H1 (cell line): ENCODE measurements around the gene GNG4. TPM values are rescaled to one million over a fixed set of nuclear protein-coding genes. Genes with fewer than 3 reads are reported as not detected.

Experiments used
- CTCF ChIA-PET: fragments of 300-600 bp; sonication (Branson Sonifier 250); formaldehyde crosslinking; loops from one replicate; lab custom pipeline; 2021; ENCODE audit not compliant: partially characterized antibody; lab: Charles Lee
- POLR2A ChIA-PET: fragments of 300-600 bp; sonication (Branson Sonifier 250); formaldehyde crosslinking; loops from one replicate; lab custom pipeline; 2021; ENCODE audit warnings: inconsistent platforms; ENCODE audit not compliant: partially characterized antibody; lab: Charles Lee
- DNase-seq, 2 experiments: peaks; one replicate each; pipeline versions ENCODE4 v3.0.0 to v3.0.0-alpha.2; 2010 to 2022; ENCODE audit warnings: low spot score in 2 of 2, low read depth in 1 of 2, mixed read lengths in 1 of 2
- FAIRE-seq: peaks from 2 replicates; lab custom pipeline; 2011; peaks lifted over from hg19 to GRCh38; lab: Jason Lieb, UNC
- H2AFZ ChIP-seq: 2 replicates; pipeline ENCODE4 v1.8.1; 2012; ENCODE audit warnings: low read length, inconsistent platforms
- H2AK5ac ChIP-seq: 2 replicates; pipeline ENCODE4 v1.6.1; 2013; ENCODE audit warnings: low read depth, low read length
- H2BK120ac ChIP-seq: replicated peaks from 2 replicates; pipeline ENCODE3; 2013; ENCODE audit warnings: low read depth, low read length, inconsistent platforms
- H2BK12ac ChIP-seq: 2 replicates; pipeline ENCODE4 v1.6.1; 2013; ENCODE audit warnings: low read depth, low read length
- H2BK15ac ChIP-seq: 2 replicates; pipeline ENCODE4 v1.6.1; 2013; ENCODE audit warnings: low read length
- H2BK20ac ChIP-seq: 2 replicates; pipeline ENCODE4 v1.6.1; 2013; ENCODE audit warnings: low read length
- H2BK5ac ChIP-seq: 2 replicates; pipeline ENCODE4 v1.6.1; 2013; ENCODE audit warnings: low read depth, low read length
- H3K14ac ChIP-seq: 2 replicates; pipeline ENCODE4 v1.6.1; 2013; ENCODE audit warnings: inconsistent platforms; ENCODE audit not compliant: insufficient read length
- H3K18ac ChIP-seq: 2 replicates; pipeline ENCODE4 v1.6.1; 2013; ENCODE audit warnings: low read length; ENCODE audit errors: extremely low read depth
- H3K23ac ChIP-seq: 2 replicates; pipeline ENCODE4 v1.6.1; 2013; ENCODE audit warnings: inconsistent platforms; ENCODE audit not compliant: insufficient read length
- H3K23me2 ChIP-seq: 2 replicates; pipeline ENCODE4 v1.6.1; 2013; ENCODE audit warnings: low read depth, low read length
- H3K27ac ChIP-seq: 2 replicates; pipeline ENCODE4 v1.6.1; 2011; ENCODE audit warnings: low read depth, low read length, inconsistent platforms
- H3K27me3 ChIP-seq, 4 experiments: replicated peaks in 1 of 4; 1 replicate in 1 of 4; 2 replicates in 3 of 4; pipeline versions ENCODE4 v1.6.1 to v1.8.1; 2011 to 2013; ENCODE audit warnings: low read length in 3 of 4, mild to moderate bottlenecking in 3 of 4, inconsistent platforms in 2 of 4, mixed read lengths in 2 of 4, moderate library complexity in 1 of 4; ENCODE audit not compliant: control insufficient read depth in 3 of 4, insufficient read depth in 3 of 4; ENCODE audit errors: extremely low read depth in 1 of 4
- H3K36me3 ChIP-seq, 4 experiments: 2 replicates each; pipeline versions ENCODE4 v1.6.1 to v1.8.1; 2011 to 2013; ENCODE audit warnings: mild to moderate bottlenecking in 4 of 4, low read length in 3 of 4, moderate library complexity in 2 of 4, control low read depth in 1 of 4, inconsistent platforms in 1 of 4; ENCODE audit not compliant: insufficient read depth in 4 of 4, control insufficient read depth in 2 of 4
- H3K4ac ChIP-seq: replicated peaks from 2 replicates; pipeline ENCODE3; 2013; ENCODE audit warnings: low read length, low read depth, mixed read lengths, inconsistent platforms; ENCODE audit not compliant: insufficient read length
- H3K4me1 ChIP-seq, 4 experiments: replicated peaks in 1 of 4; 1 replicate in 1 of 4; 2 replicates in 3 of 4; pipeline versions ENCODE4 v1.6.1 to v1.8.1; 2011 to 2013; ENCODE audit warnings: low read length in 3 of 4, inconsistent platforms in 2 of 4, mixed read lengths in 1 of 4; ENCODE audit not compliant: insufficient read depth in 4 of 4, control insufficient read depth in 3 of 4
- H3K4me2 ChIP-seq, 2 experiments: 2 replicates each; pipeline versions ENCODE4 v1.6.1 to v1.8.1; 2011 to 2013; ENCODE audit warnings: low read depth in 2 of 2, low read length in 2 of 2, control low read depth in 1 of 2, inconsistent platforms in 1 of 2, mild to moderate bottlenecking in 1 of 2; ENCODE audit not compliant: insufficient read depth in 1 of 2
- H3K4me3 ChIP-seq, 4 experiments: fragments of 200-600, 300-600 bp in 1 of 4; sonication (generic), shearing (Covaris generic), sonication (Bioruptor Twin) in 1 of 4; 2 replicates each; pipeline versions ENCODE4 v1.5.1 to v1.8.1; 2011 to 2016; ENCODE audit warnings: low read length in 4 of 4, low read depth in 3 of 4, control low read depth in 2 of 4, inconsistent platforms in 2 of 4, mild to moderate bottlenecking in 2 of 4, mixed read lengths in 1 of 4, moderate library complexity in 1 of 4; ENCODE audit not compliant: insufficient read depth in 2 of 4; ENCODE audit errors: extremely low read depth in 1 of 4
- H3K56ac ChIP-seq: replicated peaks from 2 replicates; pipeline ENCODE3; 2013; ENCODE audit warnings: low read depth, mild to moderate bottlenecking, mixed read lengths, low read length, inconsistent platforms; ENCODE audit not compliant: insufficient read length
- H3K79me1 ChIP-seq: 2 replicates; pipeline ENCODE4 v1.6.1; 2013; ENCODE audit warnings: low read depth, low read length, control low read depth
- H3K79me2 ChIP-seq, 2 experiments: 2 replicates each; pipeline versions ENCODE4 v1.6.1 to v1.8.1; 2012 to 2013; ENCODE audit warnings: low read length in 2 of 2, mild to moderate bottlenecking in 2 of 2, inconsistent platforms in 1 of 2; ENCODE audit not compliant: insufficient read depth in 2 of 2, control insufficient read depth in 1 of 2
- H3K9ac ChIP-seq, 4 experiments: replicated peaks in 1 of 4; 1 replicate in 1 of 4; 2 replicates in 3 of 4; pipeline versions ENCODE4 v1.6.1 to v1.8.1; 2011 to 2013; ENCODE audit warnings: low read depth in 3 of 4, low read length in 3 of 4, control low read depth in 2 of 4, mild to moderate bottlenecking in 2 of 4, moderate library complexity in 2 of 4, inconsistent platforms in 1 of 4; ENCODE audit errors: extremely low read depth in 1 of 4
- H3K9me3 ChIP-seq, 2 experiments: 2 replicates each; pipeline versions ENCODE4 v1.6.1 to v1.8.1; 2012 to 2013; ENCODE audit warnings: mild to moderate bottlenecking in 2 of 2, moderate library complexity in 2 of 2, control low read depth in 1 of 2, inconsistent platforms in 1 of 2, low read depth in 1 of 2, low read length in 1 of 2, mixed read lengths in 1 of 2; ENCODE audit not compliant: insufficient read depth in 2 of 2
- H4K20me1 ChIP-seq, 2 experiments: replicated peaks in 1 of 2; 2 replicates each; pipeline versions ENCODE3 to v1.8.1; 2011 to 2013; ENCODE audit warnings: inconsistent platforms in 2 of 2, low read length in 2 of 2, mild to moderate bottlenecking in 1 of 2; ENCODE audit not compliant: insufficient read depth in 2 of 2, control insufficient read depth in 1 of 2
- H4K5ac ChIP-seq: 2 replicates; pipeline ENCODE4 v1.6.1; 2013; ENCODE audit warnings: low read length, low read depth, mixed read lengths, inconsistent platforms; ENCODE audit not compliant: insufficient read length
- H4K8ac ChIP-seq: 2 replicates; pipeline ENCODE4 v1.8.0; 2013; ENCODE audit warnings: mild to moderate bottlenecking, moderate library complexity, low read length, inconsistent platforms; ENCODE audit not compliant: insufficient read depth; ENCODE audit errors: extremely low read depth
- H4K91ac ChIP-seq: replicated peaks from 2 replicates; pipeline ENCODE3; 2013; ENCODE audit warnings: low read length, mixed read lengths, inconsistent platforms; ENCODE audit not compliant: insufficient read length
- KDM1A ChIP-seq: fragments of 200-600, 300-600 bp; sonication (generic); IDR thresholded peaks from 2 replicates; pipeline ENCODE4 v1.7.1; 2016; ENCODE audit warnings: mild to moderate bottlenecking, low read length, borderline replicate concordance
- WGBS, 2 experiments: shearing (Covaris generic) in 1 of 2; methylation state at CpG; one replicate each; pipeline versions ENCODE4 v1.1.6 to v1.1.7; 2013 to 2015; ENCODE audit warnings: low lambda C conversion rate in 2 of 2, mixed read lengths in 2 of 2, inconsistent platforms in 1 of 2, low coverage in 1 of 2, missing lambda C conversion rate in 1 of 2; ENCODE audit not compliant: insufficient replicate concordance in 2 of 2, insufficient coverage in 1 of 2, insufficient read length in 1 of 2; ENCODE audit errors: extremely low coverage in 1 of 2, missing lambda C conversion rate in 1 of 2; 5-methylcytosine and 5-hydroxymethylcytosine counted together
- polyA plus RNA-seq, 7 experiments: library from polyadenylated mRNA; depleted of rRNA in 3 of 7; stranded (reverse) in 5 of 7; unstranded in 2 of 7; fragments of >200 nt in 5 of 7; fragments of 200-250 nt in 2 of 7; gene quantifications; 1 replicate in 5 of 7; 2 replicates in 1 of 7; 4 replicates in 1 of 7; pipeline versions ENCODE4 v1.2.1 to v1.2.3, GENCODE V29; 2011 to 2013; ENCODE audit warnings: missing spikeins in 2 of 7, mixed read lengths in 2 of 7
- total RNA-seq: library from RNA; stranded (reverse); fragmentation: NEBNext Ultra II Directional; extraction: Animal tissue kit (Norgen Biotek cat#: 25700); gene quantifications from 2 replicates; pipeline ENCODE4 v1.2.1, GENCODE V29; 2021
- TF ChIP-seq, protein P1 (sequence below): IDR thresholded peaks from 2 replicates; pipeline ENCODE4 v1.6.1; 2011; ENCODE audit warnings: low read depth, mild to moderate bottlenecking, low read length; ENCODE audit not compliant: insufficient read depth

GNG4 gene
- total and polyA plus RNA-seq, 2 of the 8 experiments (the other 6 are each of a cell fraction or from before 2014, with no cell fraction given) = 95.5 to 96.8 TPM

DNA sequence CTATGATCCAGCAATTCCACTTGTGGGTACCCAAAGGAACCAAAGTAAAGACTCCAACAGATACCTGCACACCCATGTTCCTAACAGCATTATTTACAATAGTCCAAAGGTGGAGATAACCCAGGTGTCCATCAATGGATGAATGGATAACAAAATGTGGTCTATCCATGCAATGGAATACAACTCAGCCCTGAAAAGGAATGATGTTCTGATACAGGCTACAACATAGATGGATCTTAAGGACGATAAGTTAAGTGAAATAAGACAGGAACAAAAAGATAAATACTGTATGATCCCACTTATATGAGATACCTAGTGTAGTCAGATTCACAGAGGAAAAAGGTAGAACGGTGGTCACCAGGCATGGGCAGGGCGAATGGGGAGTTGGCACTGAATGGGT, 69.7 kb downstream of the GNG4 start:
- POLR2A ChIA-PET = no interaction called here
- peaks cover 5 to 41% (median 17%) of the 10 kb centered on the region in 4 experiments for H3K36me3 ChIP-seq

More for the DNA sequence above, 69.7 kb downstream of the GNG4 start:
- CTCF ChIA-PET = no interaction called here
- 0 out of 2 replicates have a peak, but pooled peaks cover 2% of the 10 kb centered on the region for H3K79me1 ChIP-seq
- no peak overlapping the region for H3K4ac ChIP-seq
- H3K4me3 ChIP-seq = no peak overlapping the region
- WGBS, 2 experiments = 89% methylated on average over 3 of the region's 3 CpGs; no CpG with 5 or more reads in 1 of the 2 experiments
- H4K91ac ChIP-seq = no peak overlapping the region
- H2BK15ac ChIP-seq = no peak overlapping the region
- TF ChIP-seq, protein P1, sequence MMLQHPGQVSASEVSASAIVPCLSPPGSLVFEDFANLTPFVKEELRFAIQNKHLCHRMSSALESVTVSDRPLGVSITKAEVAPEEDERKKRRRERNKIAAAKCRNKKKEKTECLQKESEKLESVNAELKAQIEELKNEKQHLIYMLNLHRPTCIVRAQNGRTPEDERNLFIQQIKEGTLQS = no peak
- 0 out of 2 replicates have a peak, but pooled peaks have one; percentile 13 for TF ChIP-seq KDM1A
- no peak overlapping the region for H4K5ac ChIP-seq
- H2BK20ac ChIP-seq = no peak overlapping the region
- no peak overlapping the region for H3K23ac ChIP-seq
- H3K23me2 ChIP-seq = no peaks in the 10 kb centered on the region
- H3K4me2 ChIP-seq = no peak overlapping the region
- H2BK12ac ChIP-seq = no peak overlapping the region
- no peak overlapping the region for H2AFZ ChIP-seq
- no peak overlapping the region for H3K9ac ChIP-seq
- H3K4me1 ChIP-seq = no peaks in the 10 kb centered on the region
- no peak overlapping the region for H4K8ac ChIP-seq
- H3K27me3 ChIP-seq = no peaks in the 10 kb centered on the region
- no peak overlapping the region for H3K14ac ChIP-seq
- DNase-seq = no peak
- H2BK120ac ChIP-seq = no peak overlapping the region
- H3K9me3 ChIP-seq = no peaks in the 10 kb centered on the region
- no peaks in the 10 kb centered on the region for H3K79me2 ChIP-seq
- no peak overlapping the region for H2AK5ac ChIP-seq
- no peak overlapping the region for H3K18ac ChIP-seq
- no peak overlapping the region for H2BK5ac ChIP-seq
- FAIRE-seq = no peak
- H3K56ac ChIP-seq = no peak overlapping the region
- no peaks in the 10 kb centered on the region for H4K20me1 ChIP-seq
- no peak overlapping the region for H3K27ac ChIP-seq
